HepG2 (cell line): ENCODE measurements around the gene ADSS2. TPM values are rescaled to one million over a fixed set of nuclear protein-coding genes. Genes with fewer than 3 reads are reported as not detected.

Experiments
- BRCA1 ChIP-seq: sonication (generic); formaldehyde crosslinking; IDR thresholded peaks from 2 replicates; pipeline ENCODE4 v1.4.0; 2020; ENCODE audit warnings: missing genetic modification reagents
- ETV5 ChIP-seq: IDR thresholded peaks from 2 replicates; pipeline ENCODE4 v1.6.1; 2018; ENCODE audit warnings: missing biosample characterization, missing genetic modification reagents, inconsistent platforms, borderline replicate concordance
- FOXC1 ChIP-seq: sonication (generic); formaldehyde crosslinking; IDR thresholded peaks from 2 replicates; pipeline ENCODE4 v1.8.0; 2022; ENCODE audit warnings: mild to moderate bottlenecking, missing genetic modification reagents, borderline replicate concordance
- NFE2L1 ChIP-seq: sonication (generic); formaldehyde crosslinking; IDR thresholded peaks from 2 replicates; pipeline ENCODE4 v1.4.0; 2020; ENCODE audit warnings: missing genetic modification reagents, mild to moderate bottlenecking, borderline replicate concordance
- NFKB2 ChIP-seq: sonication (generic); formaldehyde crosslinking; IDR thresholded peaks from 2 replicates; pipeline ENCODE4 v1.4.0; 2020; ENCODE audit warnings: missing genetic modification reagents, borderline replicate concordance
- PAX8 ChIP-seq: sonication (generic); formaldehyde crosslinking; IDR thresholded peaks from 2 replicates; pipeline ENCODE4 v1.8.0; 2022; ENCODE audit warnings: mild to moderate bottlenecking, missing genetic modification reagents, borderline replicate concordance
- POLR2AphosphoS5 ChIP-seq: IDR thresholded peaks from 2 replicates; pipeline ENCODE4 v1.6.1; 2012; ENCODE audit warnings: low read depth, low read length
- RXRA ChIP-seq: sonication (generic); formaldehyde crosslinking; IDR thresholded peaks from 2 replicates; pipeline ENCODE4 v1.5.1; 2020; ENCODE audit warnings: missing genetic modification reagents
- STAT5B ChIP-seq: sonication (generic); formaldehyde crosslinking; IDR thresholded peaks from 2 replicates; pipeline ENCODE4 v1.4.0; 2020; ENCODE audit warnings: missing genetic modification reagents
- TOPORS ChIP-seq: sonication (generic); formaldehyde crosslinking; IDR thresholded peaks from 2 replicates; pipeline ENCODE4 v1.8.0; 2023; ENCODE audit warnings: mild to moderate bottlenecking, missing genetic modification reagents
- WIZ ChIP-seq: sonication (generic); formaldehyde crosslinking; IDR thresholded peaks from 2 replicates; pipeline ENCODE4 v1.5.1; 2020; ENCODE audit warnings: mild to moderate bottlenecking, missing genetic modification reagents
- ZC3H13 ChIP-seq: sonication (generic); formaldehyde crosslinking; IDR thresholded peaks from 2 replicates; pipeline ENCODE4 v1.8.1; 2023; ENCODE audit warnings: mild to moderate bottlenecking, missing genetic modification reagents, moderate library complexity
- ZMAT3 ChIP-seq: sonication (generic); formaldehyde crosslinking; conservative IDR thresholded peaks from 2 replicates; pipeline ENCODE4 v1.7.0; 2021; ENCODE audit warnings: missing genetic modification reagents
- ZMYM4 ChIP-seq: sonication (generic); formaldehyde crosslinking; IDR thresholded peaks from 2 replicates; pipeline ENCODE4 v1.8.1; 2023; ENCODE audit warnings: mild to moderate bottlenecking, missing genetic modification reagents
- ZNF44 ChIP-seq: sonication (generic); formaldehyde crosslinking; IDR thresholded peaks from 2 replicates; pipeline ENCODE4 v1.5.1; 2020; ENCODE audit warnings: mild to moderate bottlenecking, missing genetic modification reagents
- ZNF564 ChIP-seq: sonication (generic); formaldehyde crosslinking; IDR thresholded peaks from 2 replicates; pipeline ENCODE4 v1.8.1; 2023; ENCODE audit warnings: mild to moderate bottlenecking, missing genetic modification reagents
- ZNF589 ChIP-seq: sonication (generic); formaldehyde crosslinking; conservative IDR thresholded peaks from 2 replicates; pipeline ENCODE4 v1.8.0; 2022; ENCODE audit warnings: mild to moderate bottlenecking, moderate library complexity, missing genetic modification reagents
- ZNF644 ChIP-seq: IDR thresholded peaks from 2 replicates; pipeline ENCODE4 v1.6.1; 2016; ENCODE audit warnings: low read depth
- ZNF790 ChIP-seq: sonication (generic); formaldehyde crosslinking; IDR thresholded peaks from 2 replicates; pipeline ENCODE4 v1.8.0; 2022; ENCODE audit warnings: missing genetic modification reagents, mild to moderate bottlenecking, borderline replicate concordance
- polyA plus RNA-seq, 8 experiments: library from polyadenylated mRNA; depleted of rRNA in 3 of 8; stranded (reverse) in 7 of 8; unstranded in 1 of 8; fragments of >200 nt; fragmentation: Illumina TruSeq in 4 of 8; extraction: Trizol in 4 of 8; gene quantifications; 2 replicates each; pipeline versions ENCODE4 v1.2.1 to v1.2.3, GENCODE V29; 2011 to 2016; ENCODE audit warnings: low read depth in 4 of 8, missing spikeins in 1 of 8, mixed read lengths in 1 of 8; ENCODE audit not compliant: insufficient read depth in 1 of 8
- total RNA-seq, 5 experiments: library from RNA; depleted of rRNA; stranded (reverse); fragments of >200 nt; fragmentation: Illumina TruSeq; extraction: Trizol; gene quantifications; 2 replicates each; pipeline ENCODE4 v1.2.3, GENCODE V29; 2016; ENCODE audit warnings: low read depth in 1 of 5
- TF ChIP-seq, protein P1 (sequence below): sonication (generic); formaldehyde crosslinking; IDR thresholded peaks from 2 replicates; pipeline ENCODE4 v1.4.0; 2020; ENCODE audit warnings: missing genetic modification reagents
- TF ChIP-seq, protein P2 (sequence below), 2 experiments: fragments of 450-650 bp in 1 of 2; sonication (generic) in 1 of 2; formaldehyde crosslinking; IDR thresholded peaks; 2 replicates each; pipeline versions ENCODE4 v1.5.0 to v1.8.0; 2020 to 2022; ENCODE audit warnings: mild to moderate bottlenecking in 1 of 2, missing genetic modification reagents in 1 of 2
- TF ChIP-seq, protein P3 (sequence below): sonication (generic); formaldehyde crosslinking; IDR thresholded peaks from 2 replicates; pipeline ENCODE4 v1.4.0; 2020; ENCODE audit warnings: mild to moderate bottlenecking, missing genetic modification reagents
- TF ChIP-seq, protein P4 (sequence below): sonication (generic); formaldehyde crosslinking; IDR thresholded peaks from 2 replicates; pipeline ENCODE4 v1.8.0; 2022; ENCODE audit warnings: mild to moderate bottlenecking, missing genetic modification reagents, moderate library complexity
- TF ChIP-seq, protein P5 (sequence below): sonication (generic); formaldehyde crosslinking; IDR thresholded peaks from 2 replicates; pipeline ENCODE4 v1.5.1; 2020; ENCODE audit warnings: mild to moderate bottlenecking, missing genetic modification reagents, moderate library complexity

The ADSS2 gene
- total and polyA plus RNA-seq, 2 of the 13 experiments (the other 11 are each of a cell fraction or from before 2014, with no cell fraction given) = 15.1 to 43.4 TPM

DNA sequence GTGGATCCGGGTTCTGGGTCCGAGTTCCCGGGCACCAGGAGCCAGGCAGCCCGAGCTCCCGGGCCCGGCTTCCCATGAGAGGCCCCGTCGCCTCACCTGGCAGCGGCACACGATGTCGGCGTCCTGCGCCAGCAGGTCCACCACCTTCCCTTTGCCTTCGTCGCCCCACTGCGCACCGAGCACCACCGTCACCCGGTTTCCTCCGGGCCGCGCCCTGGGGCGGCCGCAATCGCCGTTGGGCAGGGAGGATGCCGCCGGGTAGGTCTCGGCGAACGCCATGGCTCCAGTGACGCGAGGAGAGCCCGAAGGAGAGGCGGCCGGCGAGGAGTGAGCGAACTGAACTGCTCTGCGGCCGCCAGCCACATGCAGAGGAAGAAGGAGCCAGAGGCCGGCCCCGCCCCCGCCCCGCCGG lies at the start of gene ADSS2 (continued):
- TF ChIP-seq BRCA1 (CRISPR knock-in tag) (no peak), ZMYM4 (CRISPR knock-in tag) (0 out of 2 replicates have a peak, but pooled peaks have one; percentile 41), NFE2L1 (CRISPR knock-in tag) (0 out of 2 replicates have a peak, but pooled peaks have one; percentile 3), POLR2AphosphoS5 (peak; percentile 73), TOPORS (0 out of 2 replicates have a peak, but pooled peaks have one; percentile 44), ZNF564 (CRISPR knock-in tag) (0 out of 2 replicates have a peak, but pooled peaks have one; percentile 23), ZNF44 (CRISPR knock-in tag) (0 out of 2 replicates have a peak, but pooled peaks have one; percentile 71), STAT5B (CRISPR knock-in tag) (0 out of 2 replicates have a peak, but pooled peaks have one; percentile 61), WIZ (no peak), NFKB2 (peak; percentile 66; the same call in 1 of the 2 replicates), RXRA (CRISPR knock-in tag) (0 out of 2 replicates have a peak, but pooled peaks have one; percentile 7), PAX8 (peak; percentile 49; the same call in 1 of the 2 replicates), ZC3H13 (CRISPR knock-in tag) (peak; percentile 84), ZMAT3 (0 out of 2 replicates have a peak, but pooled peaks have one; percentile 64), ETV5 (0 out of 2 replicates have a peak, but pooled peaks have one; percentile 15), ZNF790 (CRISPR knock-in tag) (peak; percentile 76; the same call in 1 of the 2 replicates), ZNF644 (CRISPR knock-in tag) (no peak), FOXC1 (CRISPR knock-in tag) (peak; percentile 72), ZNF589 (CRISPR knock-in tag) (peak; percentile 91; the same call in 1 of the 2 replicates)
- TF ChIP-seq, protein P1, sequence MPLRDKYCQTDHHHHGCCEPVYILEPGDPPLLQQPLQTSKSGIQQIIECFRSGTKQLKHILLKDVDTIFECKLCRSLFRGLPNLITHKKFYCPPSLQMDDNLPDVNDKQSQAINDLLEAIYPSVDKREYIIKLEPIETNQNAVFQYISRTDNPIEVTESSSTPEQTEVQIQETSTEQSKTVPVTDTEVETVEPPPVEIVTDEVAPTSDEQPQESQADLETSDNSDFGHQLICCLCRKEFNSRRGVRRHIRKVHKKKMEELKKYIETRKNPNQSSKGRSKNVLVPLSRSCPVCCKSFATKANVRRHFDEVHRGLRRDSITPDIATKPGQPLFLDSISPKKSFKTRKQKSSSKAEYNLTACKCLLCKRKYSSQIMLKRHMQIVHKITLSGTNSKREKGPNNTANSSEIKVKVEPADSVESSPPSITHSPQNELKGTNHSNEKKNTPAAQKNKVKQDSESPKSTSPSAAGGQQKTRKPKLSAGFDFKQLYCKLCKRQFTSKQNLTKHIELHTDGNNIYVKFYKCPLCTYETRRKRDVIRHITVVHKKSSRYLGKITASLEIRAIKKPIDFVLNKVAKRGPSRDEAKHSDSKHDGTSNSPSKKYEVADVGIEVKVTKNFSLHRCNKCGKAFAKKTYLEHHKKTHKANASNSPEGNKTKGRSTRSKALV (CRISPR knock-in tag) = peak; percentile 71; the same call in 1 of the 2 replicates
- TF ChIP-seq, protein P2, sequence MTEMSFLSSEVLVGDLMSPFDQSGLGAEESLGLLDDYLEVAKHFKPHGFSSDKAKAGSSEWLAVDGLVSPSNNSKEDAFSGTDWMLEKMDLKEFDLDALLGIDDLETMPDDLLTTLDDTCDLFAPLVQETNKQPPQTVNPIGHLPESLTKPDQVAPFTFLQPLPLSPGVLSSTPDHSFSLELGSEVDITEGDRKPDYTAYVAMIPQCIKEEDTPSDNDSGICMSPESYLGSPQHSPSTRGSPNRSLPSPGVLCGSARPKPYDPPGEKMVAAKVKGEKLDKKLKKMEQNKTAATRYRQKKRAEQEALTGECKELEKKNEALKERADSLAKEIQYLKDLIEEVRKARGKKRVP (CRISPR knock-in tag; IDR thresholded peaks at IDR 0.05) = peak in 1 of 2 experiments; percentile 49; a peak in 1 of 4 replicates
- TF ChIP-seq, protein P3, sequence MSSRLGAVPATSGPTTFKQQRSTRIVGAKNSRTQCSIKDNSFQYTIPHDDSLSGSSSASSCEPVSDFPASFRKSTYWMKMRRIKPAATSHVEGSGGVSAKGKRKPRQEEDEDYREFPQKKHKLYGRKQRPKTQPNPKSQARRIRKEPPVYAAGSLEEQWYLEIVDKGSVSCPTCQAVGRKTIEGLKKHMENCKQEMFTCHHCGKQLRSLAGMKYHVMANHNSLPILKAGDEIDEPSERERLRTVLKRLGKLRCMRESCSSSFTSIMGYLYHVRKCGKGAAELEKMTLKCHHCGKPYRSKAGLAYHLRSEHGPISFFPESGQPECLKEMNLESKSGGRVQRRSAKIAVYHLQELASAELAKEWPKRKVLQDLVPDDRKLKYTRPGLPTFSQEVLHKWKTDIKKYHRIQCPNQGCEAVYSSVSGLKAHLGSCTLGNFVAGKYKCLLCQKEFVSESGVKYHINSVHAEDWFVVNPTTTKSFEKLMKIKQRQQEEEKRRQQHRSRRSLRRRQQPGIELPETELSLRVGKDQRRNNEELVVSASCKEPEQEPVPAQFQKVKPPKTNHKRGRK (CRISPR knock-in tag) = no peak
- TF ChIP-seq, protein P4, sequence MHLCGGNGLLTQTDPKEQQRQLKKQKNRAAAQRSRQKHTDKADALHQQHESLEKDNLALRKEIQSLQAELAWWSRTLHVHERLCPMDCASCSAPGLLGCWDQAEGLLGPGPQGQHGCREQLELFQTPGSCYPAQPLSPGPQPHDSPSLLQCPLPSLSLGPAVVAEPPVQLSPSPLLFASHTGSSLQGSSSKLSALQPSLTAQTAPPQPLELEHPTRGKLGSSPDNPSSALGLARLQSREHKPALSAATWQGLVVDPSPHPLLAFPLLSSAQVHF (CRISPR knock-in tag) = peak; percentile 85
- TF ChIP-seq, protein P5, sequence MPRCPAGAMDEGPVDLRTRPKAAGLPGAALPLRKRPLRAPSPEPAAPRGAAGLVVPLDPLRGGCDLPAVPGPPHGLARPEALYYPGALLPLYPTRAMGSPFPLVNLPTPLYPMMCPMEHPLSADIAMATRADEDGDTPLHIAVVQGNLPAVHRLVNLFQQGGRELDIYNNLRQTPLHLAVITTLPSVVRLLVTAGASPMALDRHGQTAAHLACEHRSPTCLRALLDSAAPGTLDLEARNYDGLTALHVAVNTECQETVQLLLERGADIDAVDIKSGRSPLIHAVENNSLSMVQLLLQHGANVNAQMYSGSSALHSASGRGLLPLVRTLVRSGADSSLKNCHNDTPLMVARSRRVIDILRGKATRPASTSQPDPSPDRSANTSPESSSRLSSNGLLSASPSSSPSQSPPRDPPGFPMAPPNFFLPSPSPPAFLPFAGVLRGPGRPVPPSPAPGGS = peak; percentile 70
